HG02981 (cell line): ENCODE measurements around the gene METTL26.
A peak's percentile ranks its signal among the peaks of the same experiment; 100 is the strongest.

ENCODE experiments used
- ATAC-seq: cut with Tn5 transposase; IDR thresholded peaks from one replicate; pipeline ENCODE4 v1.9.1; 2021; ENCODE audit warnings: mild to moderate bottlenecking, moderate library complexity; ENCODE audit not compliant: unreplicated experiment

The METTL26 gene

GRCh38 chr16:660459-661183 lies 24.5 kb upstream of the METTL26 start:
- peak; percentile 46 for ATAC-seq

- ATAC-seq: no peak
These were observed 24.0 kb upstream of the METTL26 start for GRCh38 chr16:660132-660458.

GRCh38 chr16:659618-660017 lies 23.5 kb upstream of the METTL26 start:
- no peak for ATAC-seq

- no peak for ATAC-seq
These were observed 22.8 kb upstream of the METTL26 start for GRCh38 chr16:658679-659571.

GRCh38 chr16:657487-657886 lies 21.4 kb upstream of the METTL26 start:
- ATAC-seq: no peak

GRCh38 chr16:654034-654433 lies 17.9 kb upstream of the METTL26 start:
- no peak for ATAC-seq

- no peak for ATAC-seq
These were observed 16.6 kb upstream of the METTL26 start for GRCh38 chr16:652454-653305.

- ATAC-seq: no peak
These were observed 15.7 kb upstream of the METTL26 start for GRCh38 chr16:651844-652243.

GRCh38 chr16:649631-650030 lies 13.5 kb upstream of the METTL26 start:
- no peak for ATAC-seq

- ATAC-seq: peak; percentile 73
These were observed 12.9 kb upstream of the METTL26 start, which contains the start of gene WDR90 for GRCh38 chr16:648781-649589. Gene WDR90 (plus strand): TSS chr16:649365. CDS start chr16:649417, 52 bp downstream.

GRCh38 chr16:648071-648780 lies 12.1 kb upstream of the METTL26 start:
- no peak for ATAC-seq

- no peak for ATAC-seq
These were observed 11.2 kb upstream of the METTL26 start for GRCh38 chr16:647173-647902.

GRCh38 chr16:646679-647172 lies 10.6 kb upstream of the METTL26 start:
- ATAC-seq: no peak

- no peak for ATAC-seq
These were observed 10.0 kb upstream of the METTL26 start for GRCh38 chr16:645852-646678.

GRCh38 chr16:644556-644955 lies 8.5 kb upstream of the METTL26 start:
- no peak for ATAC-seq

- no peak for ATAC-seq
These were observed 6.9 kb upstream of the METTL26 start for GRCh38 chr16:643050-643368.

- ATAC-seq: no peak
These were observed 6.3 kb upstream of the METTL26 start for GRCh38 chr16:642189-643049.
